Measurements from ENCODE around the gene DLD. TPM values are rescaled to one million over a fixed set of nuclear protein-coding genes. Genes with fewer than 3 reads are reported as not detected.
"Not testable (repeated sequence)": the region's sequence is repeated elsewhere in the genome, so short reads cannot be mapped to it uniquely, and the experiment has no call there.

DLD gene
- total RNA-seq, 2 donors from 2014 or later = 60.4 to 80.8 TPM

DNA sequence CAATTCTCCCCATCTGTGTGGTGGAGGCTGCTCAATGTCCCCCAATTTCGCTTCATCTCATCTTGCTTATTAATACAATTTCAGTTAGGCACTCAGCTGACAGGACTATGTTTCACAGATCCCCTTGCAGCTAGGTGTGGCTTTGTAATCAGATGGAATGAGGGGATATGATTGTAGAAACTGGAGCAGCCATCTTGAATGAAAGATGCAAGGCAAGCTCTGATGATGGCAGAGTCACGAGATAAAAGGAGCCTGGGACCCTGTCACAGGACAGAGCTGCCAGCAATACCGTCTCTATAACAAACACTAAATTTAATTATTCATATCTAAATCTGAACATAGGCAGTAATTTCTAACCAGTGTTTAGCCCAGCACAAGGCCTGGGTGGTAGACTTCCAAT, 991 bp upstream of the DLD start:
- H3K27ac ChIP-seq = peak overlapping the region; percentile 84 to 88
- ATAC-seq (ENCODE audit: insufficient number of reproducible peaks, low FRiP score, low read depth) (no peak), DNase-seq (ENCODE audit: low spot score) (no peak)
- H3K9me3 ChIP-seq = no peaks in the 10 kb centered on the region
- H3K27me3 ChIP-seq (replicated peaks; ENCODE audit: insufficient read depth) = no peaks in the 10 kb centered on the region
- peak overlapping the region; percentile 81 for H3K4me3 ChIP-seq
- H3K36me3 ChIP-seq = no peaks in the 10 kb centered on the region
- TF ChIP-seq, protein P1, sequence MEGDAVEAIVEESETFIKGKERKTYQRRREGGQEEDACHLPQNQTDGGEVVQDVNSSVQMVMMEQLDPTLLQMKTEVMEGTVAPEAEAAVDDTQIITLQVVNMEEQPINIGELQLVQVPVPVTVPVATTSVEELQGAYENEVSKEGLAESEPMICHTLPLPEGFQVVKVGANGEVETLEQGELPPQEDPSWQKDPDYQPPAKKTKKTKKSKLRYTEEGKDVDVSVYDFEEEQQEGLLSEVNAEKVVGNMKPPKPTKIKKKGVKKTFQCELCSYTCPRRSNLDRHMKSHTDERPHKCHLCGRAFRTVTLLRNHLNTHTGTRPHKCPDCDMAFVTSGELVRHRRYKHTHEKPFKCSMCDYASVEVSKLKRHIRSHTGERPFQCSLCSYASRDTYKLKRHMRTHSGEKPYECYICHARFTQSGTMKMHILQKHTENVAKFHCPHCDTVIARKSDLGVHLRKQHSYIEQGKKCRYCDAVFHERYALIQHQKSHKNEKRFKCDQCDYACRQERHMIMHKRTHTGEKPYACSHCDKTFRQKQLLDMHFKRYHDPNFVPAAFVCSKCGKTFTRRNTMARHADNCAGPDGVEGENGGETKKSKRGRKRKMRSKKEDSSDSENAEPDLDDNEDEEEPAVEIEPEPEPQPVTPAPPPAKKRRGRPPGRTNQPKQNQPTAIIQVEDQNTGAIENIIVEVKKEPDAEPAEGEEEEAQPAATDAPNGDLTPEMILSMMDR (IDR thresholded peaks at IDR 0.05) = no peak
- peaks cover 20 to 33% of the 10 kb centered on the region in 2 donors for H3K4me1 ChIP-seq (ENCODE audit: control insufficient read depth in 1 of 2, low read depth in 2 of 2)

DNA sequence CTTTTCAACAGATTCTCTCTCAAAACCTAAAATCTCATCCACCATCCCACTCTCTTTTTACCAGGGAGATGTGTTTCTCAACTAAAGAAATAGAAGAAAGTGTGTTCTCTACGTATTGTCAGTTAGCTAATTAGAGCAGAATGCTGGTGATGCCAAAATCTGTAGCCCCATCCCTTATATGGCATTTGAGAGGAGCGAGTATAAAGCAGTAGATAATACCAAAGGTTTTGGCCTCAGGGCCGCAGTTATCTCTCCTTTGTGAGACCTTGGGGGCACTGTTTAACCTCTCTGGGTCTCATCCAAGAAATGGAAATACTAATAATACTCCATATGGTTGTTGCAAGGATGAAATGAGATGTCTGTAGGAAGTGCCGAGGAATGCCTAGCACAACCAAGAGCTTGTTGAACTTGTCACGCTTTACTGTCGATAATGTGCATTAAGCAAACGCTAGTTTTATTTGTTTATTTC, 456 bp upstream of the DLD start:
- TF ChIP-seq, protein P1 (IDR thresholded peaks at IDR 0.05) = no peak
- peak; percentile 37 for ATAC-seq (ENCODE audit: insufficient number of reproducible peaks, low FRiP score, low read depth)

GRCh38 chr7:107891636-107892366, 818 bp downstream of the DLD start:
- Histone ChIP-seq H3K27me3 (replicated peaks; ENCODE audit: insufficient read depth) (no peaks in the 10 kb centered on the region), H3K27ac (peak overlapping the region; percentile 84 to 88), H3K9me3 (no peaks in the 10 kb centered on the region)

More for the DNA sequence above, 456 bp upstream of the DLD start:
- Histone ChIP-seq H3K27ac (peak overlapping the region; percentile 84 to 88), H3K4me1 (ENCODE audit: control insufficient read depth in 1 of 2, low read depth in 2 of 2) (peaks cover 21 to 33% of the 10 kb centered on the region in 2 donors), H3K9me3 (no peaks in the 10 kb centered on the region), H3K27me3 (replicated peaks; ENCODE audit: insufficient read depth) (no peaks in the 10 kb centered on the region), H3K36me3 (no peaks in the 10 kb centered on the region), H3K4me3 (peak overlapping the region; percentile 81)
- no peak for DNase-seq (ENCODE audit: low spot score)

DNA sequence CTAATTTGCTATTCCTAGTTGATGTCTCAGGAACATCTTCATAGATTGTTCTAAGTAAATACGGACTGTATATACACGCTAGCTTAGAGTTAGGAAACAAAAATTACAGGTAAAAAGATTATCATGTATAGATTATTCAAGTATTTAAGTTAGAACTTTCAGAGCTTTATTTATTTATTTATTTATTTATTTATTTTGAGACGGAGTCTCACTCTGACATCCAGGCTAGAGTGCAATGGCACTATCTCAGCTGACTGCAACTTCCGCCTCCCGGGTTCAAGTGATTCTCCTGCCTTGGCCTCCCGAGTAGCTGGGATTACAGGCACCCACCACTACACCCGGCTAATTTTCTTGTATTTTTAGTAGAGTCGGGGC, 1.4 kb downstream of the DLD start:
- H3K36me3 ChIP-seq; H3K27ac ChIP-seq; ATAC-seq (ENCODE audit: insufficient number of reproducible peaks, low FRiP score, low read depth); H3K9me3 ChIP-seq; H3K27me3 ChIP-seq (replicated peaks; ENCODE audit: insufficient read depth); DNase-seq (ENCODE audit: low spot score): not testable (repeated sequence)
- Histone ChIP-seq H3K4me1 (ENCODE audit: control insufficient read depth in 1 of 2, low read depth in 2 of 2) (peaks cover 21 to 33% of the 10 kb centered on the region in 2 donors), H3K4me3 (peak overlapping the region; percentile 81)

More at GRCh38 chr7:107891636-107892366, 818 bp downstream of the DLD start:
- TF ChIP-seq, protein P1 (IDR thresholded peaks at IDR 0.05) = no peak
- peak overlapping the region; percentile 81 for H3K4me3 ChIP-seq
- no peak for ATAC-seq (ENCODE audit: insufficient number of reproducible peaks, low FRiP score, low read depth)
- H3K4me1 ChIP-seq (ENCODE audit: control insufficient read depth in 1 of 2, low read depth in 2 of 2) = peaks cover 21 to 33% of the 10 kb centered on the region in 2 donors
- no peaks in the 10 kb centered on the region for H3K36me3 ChIP-seq
- no peak for DNase-seq (ENCODE audit: low spot score)

- H3K36me3 ChIP-seq = peaks cover 11% of the 10 kb centered on the region
- no peak overlapping the region for H3K4me3 ChIP-seq
- no peaks in the 10 kb centered on the region for H3K9me3 ChIP-seq
- ATAC-seq (ENCODE audit: insufficient number of reproducible peaks, low FRiP score, low read depth) (no peak), DNase-seq (ENCODE audit: low spot score) (no peak)
- H3K27me3 ChIP-seq (replicated peaks; ENCODE audit: insufficient read depth) = no peaks in the 10 kb centered on the region
- TF ChIP-seq, protein P1 (IDR thresholded peaks at IDR 0.05) = no peak
- H3K27ac ChIP-seq = no peak overlapping the region
- H3K4me1 ChIP-seq (ENCODE audit: control insufficient read depth in 1 of 2, low read depth in 2 of 2) = peaks cover 9 to 19% of the 10 kb centered on the region in 2 donors
Observed at GRCh38 chr7:107898997-107899594, 8.1 kb downstream of the DLD start.

All from thoracic aorta (tissue), 2 donors.